Heart left ventricle (tissue), 13 donors: Measurements from ENCODE around the gene SS18.

Experiments used
- CTCF ChIP-seq, 12 donors: fragments of 200-600 bp; sonication (generic) in 4 of 12; IDR thresholded peaks; one replicate each; pipeline versions ENCODE4 v1.5.0 to v1.8.0; 2018 to 2022; ENCODE audit warnings: antibody characterized with exemption in 12 of 12, mild to moderate bottlenecking in 5 of 12
- POLR2A ChIP-seq, 2 donors: fragments of 450-650 bp; IDR thresholded peaks; one replicate each; pipeline ENCODE4 v1.6.1; 2017; ENCODE audit warnings: antibody characterized with exemption in 2 of 2, mild to moderate bottlenecking in 2 of 2, moderate library complexity in 2 of 2
- donor health status: ischemic (EF 13 %, LVEDD 7.1; RV severe dilation, severe dysfunction).
- donor health status: DM: no; HTN: yes; CAD: no.
- donor health status: DM: no; HTN: no; CAD: no.
- donor health status: ischemic (EF 25% LVEDD 6.9; RV normal size, moderate dysfunction).
- donor health status: ischemic (EF 25% LVEDD 5.7; RV mildly dilated, moderate dysfunction).
- donor health status: ischemic (EF 35%, LVEDD 5.7; RV mildly dilated, moderate dysfunction).
- donor health status: nonischemic (EF 11% LVEDD 7.7; RV severe dilation, severe dysfunction).
- donor health status: DM: yes; HTN: yes; CAD: no.
- donor health status: PGD.
- donor health status: ischemic (EF 29% LVEDD 5.4; RV normal size, mild dysfunction).
- donor health status: nonischemic (EF 23%, LVEDD 6.1; RV moderate dilation, normal function).

DNA sequence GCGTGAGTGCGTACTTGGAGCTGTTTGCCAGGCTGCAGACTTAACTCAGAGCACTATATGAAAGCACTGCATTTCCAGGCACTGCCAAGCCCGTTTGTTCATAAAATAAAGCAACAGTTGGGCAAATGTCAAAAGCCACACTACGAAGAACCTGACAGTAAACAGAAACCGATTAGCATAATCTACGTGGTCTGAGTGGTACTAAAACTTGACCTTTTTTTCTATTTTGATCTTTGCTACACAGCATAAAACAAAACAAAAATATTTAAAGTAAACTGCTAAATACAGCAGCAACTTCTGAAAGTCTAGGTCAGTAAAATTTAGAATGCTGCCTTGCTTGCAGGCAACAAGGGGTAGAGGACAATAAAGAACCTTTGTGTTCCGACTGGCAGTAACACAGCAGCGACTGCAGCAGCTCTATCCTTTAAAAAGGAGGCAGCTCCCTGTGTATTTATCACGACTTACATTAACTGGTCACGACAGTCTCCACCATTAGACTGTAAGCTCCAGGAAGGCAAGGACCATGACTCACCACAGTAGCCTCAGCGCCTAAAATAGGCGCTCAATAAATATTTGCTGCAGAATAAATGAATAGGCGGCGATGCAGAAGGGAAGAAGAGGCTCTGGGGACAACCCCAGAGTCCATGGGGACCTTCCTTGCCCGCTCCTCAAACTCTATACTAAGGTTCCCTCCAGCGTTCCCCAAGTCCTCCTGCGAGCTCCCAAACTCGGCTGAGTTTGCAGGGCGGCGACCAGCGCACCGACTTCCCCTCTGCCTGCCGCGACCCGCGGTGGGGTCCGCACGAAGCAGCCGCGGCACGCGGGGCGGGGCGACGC is 902 bp downstream of the SS18 start:
- no peak for TF ChIP-seq CTCF (IDR thresholded peaks at IDR 0.05)
- TF ChIP-seq POLR2A (IDR thresholded peaks at IDR 0.05) = no peak
